ENCODE measurements around the gene ZBTB17.

DNA sequence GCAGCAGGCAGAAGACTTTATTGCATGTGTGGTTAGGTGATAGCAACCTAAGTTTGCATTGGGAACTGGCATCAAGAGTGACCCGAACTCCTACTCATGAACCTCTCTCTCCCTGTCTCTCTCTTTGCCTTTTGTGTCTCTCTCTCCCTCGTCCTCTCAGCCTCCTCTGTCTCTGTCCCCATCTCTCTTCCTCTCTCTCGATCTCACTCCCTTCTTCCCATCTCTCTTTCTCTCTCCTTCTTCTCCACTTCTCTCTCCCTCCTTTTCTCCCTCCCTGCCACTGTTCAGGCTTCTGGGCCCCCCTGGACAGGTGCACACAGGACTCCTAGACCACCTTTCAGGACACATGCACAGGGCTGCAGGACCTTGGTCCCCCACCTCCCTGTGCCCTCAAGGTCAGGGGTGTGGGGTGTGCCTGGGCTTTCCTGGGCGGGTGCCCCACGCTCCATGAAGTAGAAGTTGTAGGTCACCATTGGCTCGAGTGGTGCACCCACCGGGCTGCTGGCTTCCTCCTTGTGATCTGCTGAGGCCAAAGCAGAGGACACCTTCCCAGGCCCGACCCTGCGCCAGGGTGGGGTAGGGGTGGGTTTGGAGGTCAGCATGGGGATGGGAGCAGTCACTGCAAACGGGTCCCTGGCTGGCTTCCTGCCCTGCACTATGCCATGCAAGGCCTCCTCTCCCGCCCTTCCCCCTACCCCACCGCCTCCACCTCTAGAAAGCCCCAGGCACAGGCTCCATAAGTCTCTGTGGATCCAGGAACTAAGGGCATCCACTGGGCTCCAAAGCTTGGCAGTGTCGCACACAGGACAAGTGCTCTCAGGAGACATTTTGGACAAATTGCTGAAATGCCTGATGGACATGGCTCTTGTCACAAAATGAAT lies 13.2 kb upstream of the ZBTB17 start:
- TF ChIP-seq, protein P1, sequence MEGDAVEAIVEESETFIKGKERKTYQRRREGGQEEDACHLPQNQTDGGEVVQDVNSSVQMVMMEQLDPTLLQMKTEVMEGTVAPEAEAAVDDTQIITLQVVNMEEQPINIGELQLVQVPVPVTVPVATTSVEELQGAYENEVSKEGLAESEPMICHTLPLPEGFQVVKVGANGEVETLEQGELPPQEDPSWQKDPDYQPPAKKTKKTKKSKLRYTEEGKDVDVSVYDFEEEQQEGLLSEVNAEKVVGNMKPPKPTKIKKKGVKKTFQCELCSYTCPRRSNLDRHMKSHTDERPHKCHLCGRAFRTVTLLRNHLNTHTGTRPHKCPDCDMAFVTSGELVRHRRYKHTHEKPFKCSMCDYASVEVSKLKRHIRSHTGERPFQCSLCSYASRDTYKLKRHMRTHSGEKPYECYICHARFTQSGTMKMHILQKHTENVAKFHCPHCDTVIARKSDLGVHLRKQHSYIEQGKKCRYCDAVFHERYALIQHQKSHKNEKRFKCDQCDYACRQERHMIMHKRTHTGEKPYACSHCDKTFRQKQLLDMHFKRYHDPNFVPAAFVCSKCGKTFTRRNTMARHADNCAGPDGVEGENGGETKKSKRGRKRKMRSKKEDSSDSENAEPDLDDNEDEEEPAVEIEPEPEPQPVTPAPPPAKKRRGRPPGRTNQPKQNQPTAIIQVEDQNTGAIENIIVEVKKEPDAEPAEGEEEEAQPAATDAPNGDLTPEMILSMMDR (IDR thresholded peaks at IDR 0.05; ENCODE audit: insufficient read depth, low read length): no peak
- TF ChIP-seq, protein P2, sequence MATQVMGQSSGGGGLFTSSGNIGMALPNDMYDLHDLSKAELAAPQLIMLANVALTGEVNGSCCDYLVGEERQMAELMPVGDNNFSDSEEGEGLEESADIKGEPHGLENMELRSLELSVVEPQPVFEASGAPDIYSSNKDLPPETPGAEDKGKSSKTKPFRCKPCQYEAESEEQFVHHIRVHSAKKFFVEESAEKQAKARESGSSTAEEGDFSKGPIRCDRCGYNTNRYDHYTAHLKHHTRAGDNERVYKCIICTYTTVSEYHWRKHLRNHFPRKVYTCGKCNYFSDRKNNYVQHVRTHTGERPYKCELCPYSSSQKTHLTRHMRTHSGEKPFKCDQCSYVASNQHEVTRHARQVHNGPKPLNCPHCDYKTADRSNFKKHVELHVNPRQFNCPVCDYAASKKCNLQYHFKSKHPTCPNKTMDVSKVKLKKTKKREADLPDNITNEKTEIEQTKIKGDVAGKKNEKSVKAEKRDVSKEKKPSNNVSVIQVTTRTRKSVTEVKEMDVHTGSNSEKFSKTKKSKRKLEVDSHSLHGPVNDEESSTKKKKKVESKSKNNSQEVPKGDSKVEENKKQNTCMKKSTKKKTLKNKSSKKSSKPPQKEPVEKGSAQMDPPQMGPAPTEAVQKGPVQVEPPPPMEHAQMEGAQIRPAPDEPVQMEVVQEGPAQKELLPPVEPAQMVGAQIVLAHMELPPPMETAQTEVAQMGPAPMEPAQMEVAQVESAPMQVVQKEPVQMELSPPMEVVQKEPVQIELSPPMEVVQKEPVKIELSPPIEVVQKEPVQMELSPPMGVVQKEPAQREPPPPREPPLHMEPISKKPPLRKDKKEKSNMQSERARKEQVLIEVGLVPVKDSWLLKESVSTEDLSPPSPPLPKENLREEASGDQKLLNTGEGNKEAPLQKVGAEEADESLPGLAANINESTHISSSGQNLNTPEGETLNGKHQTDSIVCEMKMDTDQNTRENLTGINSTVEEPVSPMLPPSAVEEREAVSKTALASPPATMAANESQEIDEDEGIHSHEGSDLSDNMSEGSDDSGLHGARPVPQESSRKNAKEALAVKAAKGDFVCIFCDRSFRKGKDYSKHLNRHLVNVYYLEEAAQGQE (IDR thresholded peaks at IDR 0.05; ENCODE audit: insufficient replicate concordance, low read depth): no peak
- TF ChIP-seq POLR2AphosphoS5 (IDR thresholded peaks at IDR 0.05; ENCODE audit: low read depth) (no peak), SPI1 (IDR thresholded peaks at IDR 0.05; ENCODE audit: borderline replicate concordance, low read depth) (no peak)
